ENCODE results near the gene SMIM10L2A.

DNA sequence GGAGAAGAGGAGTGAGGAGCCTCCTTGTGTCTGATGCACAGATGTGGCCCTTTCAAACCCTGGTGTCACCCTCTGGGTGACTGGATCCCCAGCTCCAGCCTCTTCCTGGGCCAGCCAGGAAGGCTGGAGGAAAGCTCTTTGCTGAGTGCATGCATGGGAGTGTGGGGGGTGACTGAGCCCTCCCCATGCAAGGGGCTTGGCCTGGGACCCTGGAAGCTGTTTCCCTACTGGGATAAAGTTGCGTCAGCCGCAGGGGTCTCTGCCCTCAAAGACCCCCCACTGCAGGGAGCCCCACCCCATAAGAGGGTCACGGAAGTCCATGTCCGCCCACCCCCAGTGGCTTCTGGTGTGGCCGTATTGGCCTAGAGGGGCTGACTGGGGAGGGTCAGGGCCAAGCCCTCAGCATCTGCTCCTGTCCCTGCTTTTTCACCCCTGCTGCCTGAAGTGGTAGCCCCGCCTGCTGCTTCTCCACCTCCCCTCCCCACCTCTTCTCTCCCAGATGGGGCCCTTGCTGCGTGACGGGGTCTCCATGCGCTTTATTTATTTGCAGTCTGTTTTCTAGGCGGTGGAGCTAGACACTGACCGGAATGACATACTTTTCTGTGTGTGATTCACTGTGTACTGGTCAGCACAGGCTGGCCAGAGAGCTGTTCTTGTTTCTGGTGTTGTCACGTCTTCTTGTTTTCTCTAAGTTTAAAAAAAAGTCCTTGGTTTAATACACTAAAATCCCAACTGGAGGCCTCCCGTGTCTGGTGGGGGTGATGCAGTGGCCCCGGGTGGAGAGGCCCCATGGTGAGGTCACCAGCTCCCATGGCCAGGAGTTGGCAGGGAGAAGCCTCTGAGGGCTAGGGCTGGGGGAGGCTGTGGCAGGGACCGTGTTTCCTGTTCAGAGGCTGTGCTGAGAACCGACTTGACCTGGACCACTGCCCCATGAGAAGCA, 3.6 kb downstream of the SMIM10L2A start:
- TF ChIP-seq, protein P1, sequence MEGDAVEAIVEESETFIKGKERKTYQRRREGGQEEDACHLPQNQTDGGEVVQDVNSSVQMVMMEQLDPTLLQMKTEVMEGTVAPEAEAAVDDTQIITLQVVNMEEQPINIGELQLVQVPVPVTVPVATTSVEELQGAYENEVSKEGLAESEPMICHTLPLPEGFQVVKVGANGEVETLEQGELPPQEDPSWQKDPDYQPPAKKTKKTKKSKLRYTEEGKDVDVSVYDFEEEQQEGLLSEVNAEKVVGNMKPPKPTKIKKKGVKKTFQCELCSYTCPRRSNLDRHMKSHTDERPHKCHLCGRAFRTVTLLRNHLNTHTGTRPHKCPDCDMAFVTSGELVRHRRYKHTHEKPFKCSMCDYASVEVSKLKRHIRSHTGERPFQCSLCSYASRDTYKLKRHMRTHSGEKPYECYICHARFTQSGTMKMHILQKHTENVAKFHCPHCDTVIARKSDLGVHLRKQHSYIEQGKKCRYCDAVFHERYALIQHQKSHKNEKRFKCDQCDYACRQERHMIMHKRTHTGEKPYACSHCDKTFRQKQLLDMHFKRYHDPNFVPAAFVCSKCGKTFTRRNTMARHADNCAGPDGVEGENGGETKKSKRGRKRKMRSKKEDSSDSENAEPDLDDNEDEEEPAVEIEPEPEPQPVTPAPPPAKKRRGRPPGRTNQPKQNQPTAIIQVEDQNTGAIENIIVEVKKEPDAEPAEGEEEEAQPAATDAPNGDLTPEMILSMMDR (IDR thresholded peaks at IDR 0.05; ENCODE audit: low read length), result no peak
- no peak for TF ChIP-seq EZH2 (optimal IDR thresholded peaks at IDR 0.05; ENCODE audit: low read depth, low read length)
- no peak for TF ChIP-seq EZH2phosphoT487 (IDR thresholded peaks at IDR 0.05; ENCODE audit: low read length)
